Endothelial cell of umbilical vein (primary cell): ENCODE measurements around the gene ZBTB20.

ENCODE experiments used
- EZH2 ChIP-seq: IDR thresholded peaks from 2 replicates; pipeline ENCODE4 v1.6.1; 2012; ENCODE audit warnings: borderline replicate concordance, low read depth, mild to moderate bottlenecking, moderate library complexity, low read length, inconsistent platforms; ENCODE audit not compliant: severe bottlenecking
- FOS ChIP-seq: IDR thresholded peaks from 2 replicates; pipeline ENCODE4 v1.6.1; 2011; ENCODE audit warnings: mild to moderate bottlenecking, low read length, moderate library complexity, borderline replicate concordance; ENCODE audit not compliant: insufficient read depth
- MYC ChIP-seq: IDR thresholded peaks from one replicate; pipeline ENCODE4 v1.6.1; 2011; ENCODE audit warnings: mild to moderate bottlenecking, low read depth, low read length
- POLR2A ChIP-seq: IDR thresholded peaks from 2 replicates; pipeline ENCODE4 v1.6.1; 2012; ENCODE audit warnings: low read depth, mild to moderate bottlenecking, control low read depth, low read length
- POLR2AphosphoS5 ChIP-seq: IDR thresholded peaks from 2 replicates; pipeline ENCODE4 v1.6.1; 2012; ENCODE audit warnings: low read depth, mild to moderate bottlenecking, control low read depth, low read length, moderate library complexity; ENCODE audit not compliant: insufficient read depth
- TF ChIP-seq, protein P1 (sequence below), 2 donors: IDR thresholded peaks; 1 replicate in 1 of 2; 2 replicates in 1 of 2; pipeline ENCODE4 v1.5.1; 2011; ENCODE audit warnings: low read length in 2 of 2, mild to moderate bottlenecking in 2 of 2, moderate library complexity in 2 of 2, control low read depth in 1 of 2, inconsistent platforms in 1 of 2, low read depth in 1 of 2; ENCODE audit not compliant: insufficient read depth in 1 of 2; ENCODE audit errors: extremely low read depth in 1 of 2

DNA sequence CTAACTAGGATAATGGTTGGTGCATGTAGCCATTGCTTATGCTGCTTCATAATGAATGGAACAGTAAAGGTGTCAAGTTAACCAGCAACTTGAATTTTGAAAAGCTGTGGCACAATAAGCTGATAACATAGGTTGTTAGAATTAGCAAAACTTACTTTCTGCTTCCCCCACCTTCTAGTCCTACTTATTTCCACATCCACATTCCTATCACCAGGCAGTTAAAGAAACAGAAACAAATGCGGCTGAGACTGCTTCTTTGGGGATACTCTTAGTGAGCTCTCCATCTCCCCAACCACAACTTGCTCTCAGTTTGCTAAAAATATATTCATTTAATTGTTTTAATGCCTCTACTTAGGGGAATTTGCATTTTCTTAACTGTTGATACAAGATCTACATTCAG is 638.1 kb downstream of the ZBTB20 start:
- TF ChIP-seq, protein P1, sequence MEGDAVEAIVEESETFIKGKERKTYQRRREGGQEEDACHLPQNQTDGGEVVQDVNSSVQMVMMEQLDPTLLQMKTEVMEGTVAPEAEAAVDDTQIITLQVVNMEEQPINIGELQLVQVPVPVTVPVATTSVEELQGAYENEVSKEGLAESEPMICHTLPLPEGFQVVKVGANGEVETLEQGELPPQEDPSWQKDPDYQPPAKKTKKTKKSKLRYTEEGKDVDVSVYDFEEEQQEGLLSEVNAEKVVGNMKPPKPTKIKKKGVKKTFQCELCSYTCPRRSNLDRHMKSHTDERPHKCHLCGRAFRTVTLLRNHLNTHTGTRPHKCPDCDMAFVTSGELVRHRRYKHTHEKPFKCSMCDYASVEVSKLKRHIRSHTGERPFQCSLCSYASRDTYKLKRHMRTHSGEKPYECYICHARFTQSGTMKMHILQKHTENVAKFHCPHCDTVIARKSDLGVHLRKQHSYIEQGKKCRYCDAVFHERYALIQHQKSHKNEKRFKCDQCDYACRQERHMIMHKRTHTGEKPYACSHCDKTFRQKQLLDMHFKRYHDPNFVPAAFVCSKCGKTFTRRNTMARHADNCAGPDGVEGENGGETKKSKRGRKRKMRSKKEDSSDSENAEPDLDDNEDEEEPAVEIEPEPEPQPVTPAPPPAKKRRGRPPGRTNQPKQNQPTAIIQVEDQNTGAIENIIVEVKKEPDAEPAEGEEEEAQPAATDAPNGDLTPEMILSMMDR (IDR thresholded peaks at IDR 0.05; ENCODE audit: extremely low read depth in 1 of 2, insufficient read depth in 1 of 2, low read depth in 1 of 2, low read length in 2 of 2) = no peak
- TF ChIP-seq POLR2AphosphoS5 = no peak
- TF ChIP-seq FOS = no peak
- no peak for TF ChIP-seq POLR2A
- no peak for TF ChIP-seq EZH2
- no peak for TF ChIP-seq MYC
